K562 treated with DMSO at 1 percent for 48 hours (cell line): ENCODE measurements around the gene ADPRM. TPM values are rescaled to one million over a fixed set of nuclear protein-coding genes. Genes with fewer than 3 reads are reported as not detected.

Source experiments
- total RNA-seq: library from RNA; unstranded; fragments of 300-600 nt; gene quantifications from 2 replicates; pipeline ENCODE4 v1.2.3, GENCODE V29; 2022; ENCODE audit warnings: low replicate concordance; ENCODE audit errors: extremely low read depth

ADPRM gene
- total RNA-seq = not detected in 2 replicates

GRCh38 chr17:10697092-10698081 is at the start of gene ADPRM, which contains the start of gene SCO1:
ADPRM (plus strand) TSS chr17:10697594; CDS start chr17:10704927, 7,333 bp downstream.
SCO1 (minus strand) TSS chr17:10697533; CDS start chr17:10697507, 26 bp downstream.

GRCh38 chr17:10657148-10657547 is 40.2 kb upstream of the ADPRM start, which contains the start of gene MYH3:
MYH3 (minus strand) TSS chr17:10657309; CDS start chr17:10655064, 2,245 bp downstream.

GRCh38 chr17:10729334-10730193 is 32.2 kb downstream of the ADPRM start, which contains the start of gene TMEM220:
TMEM220 (minus strand) TSS chr17:10730023; CDS start chr17:10729851, 172 bp downstream.

Other genes starting within 250 kb of the ADPRM start
- gene MYH4, start 228.0 kb upstream of the ADPRM start, total RNA-seq = not detected in 2 replicates
- not detected in 2 replicates for gene MYH1, start 179.1 kb upstream of the ADPRM start, total RNA-seq
- not detected in 2 replicates for gene MYH2, start 147.9 kb upstream of the ADPRM start, total RNA-seq
- not detected in 2 replicates for gene MYH3, start 40.3 kb upstream of the ADPRM start, total RNA-seq
- gene SCO1, start 61 bp upstream of the ADPRM start, total RNA-seq = not detected in 2 replicates
- gene TMEM220, start 32.4 kb downstream of the ADPRM start, total RNA-seq = not detected in 2 replicates
- not detected in 2 replicates for gene TMEM238L, start 106.5 kb downstream of the ADPRM start, total RNA-seq
- gene PIRT, start 140.5 kb downstream of the ADPRM start, total RNA-seq = not detected in 2 replicates